Ascending aorta (tissue), 2 donors: ENCODE results near the gene OTUD3. TPM values are rescaled to one million over a fixed set of nuclear protein-coding genes. Genes with fewer than 3 reads are reported as not detected.

Source experiments
- DNase-seq, 2 donors: peaks; one replicate each; pipeline ENCODE4 v3.0.0-alpha.2; 2019; ENCODE audit warnings: low spot score in 2 of 2
- H3K27ac ChIP-seq, 2 donors: fragments of 200-600 bp; sonication (generic); one replicate each; pipeline ENCODE4 v1.5.1; 2016 to 2017; ENCODE audit warnings: mild to moderate bottlenecking in 1 of 2
- H3K27me3 ChIP-seq: fragments of 200-600 bp; sonication (generic); one replicate; pipeline ENCODE4 v1.5.1; 2017
- H3K36me3 ChIP-seq, 2 donors: fragments of 200-600 bp; sonication (generic); one replicate each; pipeline ENCODE4 v1.5.1; 2016
- H3K4me1 ChIP-seq, 2 donors: fragments of 200-600 bp; sonication (generic); one replicate each; pipeline ENCODE4 v1.5.1; 2016 to 2017; ENCODE audit warnings: mild to moderate bottlenecking in 1 of 2
- H3K4me3 ChIP-seq, 2 donors: fragments of 200-600 bp; sonication (generic); one replicate each; pipeline ENCODE4 v1.5.1; 2016 to 2017; ENCODE audit warnings: mild to moderate bottlenecking in 1 of 2
- H3K9me3 ChIP-seq, 2 donors: fragments of 200-600 bp; sonication (generic); one replicate each; pipeline ENCODE4 v1.5.1; 2016
- CTCF ChIP-seq, 3 experiments: fragments of 200-600 bp in 2 of 3; fragments of 450-650 bp in 1 of 3; sonication (generic) in 2 of 3; IDR thresholded peaks; one replicate each; pipeline ENCODE4 v1.5.1; 2016 to 2019; ENCODE audit warnings: antibody characterized with exemption in 3 of 3, mild to moderate bottlenecking in 1 of 3, moderate library complexity in 1 of 3
- intact Hi-C: fragments of 100-400 bp; cut with DNase I; formaldehyde crosslinking; loops from one replicate; pipeline ENCODE4 v1.15.1; 2023
- total RNA-seq: library from RNA; depleted of rRNA; stranded (reverse); fragments of >200 nt; gene quantifications from one replicate; pipeline ENCODE4 v1.1.0, GENCODE V29; 2016

Gene OTUD3
- total RNA-seq, 1 donor from 2014 or later = 1.9 TPM

GRCh38 chr1:19892129-19892528 lies 9.9 kb downstream of the OTUD3 start:
- Histone ChIP-seq H3K27me3 (no peaks in the 10 kb centered on the region), H3K36me3 (peaks cover 7 to 59% of the 10 kb centered on the region in 2 donors), H3K4me3 (no peak overlapping the region), H3K9me3 (no peaks in the 10 kb centered on the region), H3K4me1 (no peaks in the 10 kb centered on the region), H3K27ac (no peak overlapping the region)
- no peak for DNase-seq
- intact Hi-C loops = no loop called here
- TF ChIP-seq CTCF (IDR thresholded peaks at IDR 0.05) = no peak

GRCh38 chr1:19892628-19893168 lies 10.5 kb downstream of the OTUD3 start:
- Histone ChIP-seq H3K4me1 (no peaks in the 10 kb centered on the region), H3K9me3 (no peaks in the 10 kb centered on the region), H3K4me3 (no peak overlapping the region), H3K27ac (no peak overlapping the region), H3K36me3 (peaks cover 7 to 64% of the 10 kb centered on the region in 2 donors), H3K27me3 (no peaks in the 10 kb centered on the region)
- no peak for TF ChIP-seq CTCF (IDR thresholded peaks at IDR 0.05)
- DNase-seq = no peak
- intact Hi-C loops = no loop called here

- no peaks in the 10 kb centered on the region for H3K27me3 ChIP-seq
- H3K36me3 ChIP-seq = peaks cover 7 to 71% of the 10 kb centered on the region in 2 donors
- DNase-seq = no peak
- H3K9me3 ChIP-seq = no peaks in the 10 kb centered on the region
- intact Hi-C loops = no loop called here
- H3K27ac ChIP-seq = no peak overlapping the region
- H3K4me3 ChIP-seq = no peak overlapping the region
- no peaks in the 10 kb centered on the region for H3K4me1 ChIP-seq
- no peak for TF ChIP-seq CTCF (IDR thresholded peaks at IDR 0.05)
These were observed 11.5 kb downstream of the OTUD3 start for GRCh38 chr1:19893687-19894086.

GRCh38 chr1:19894218-19894617 lies 12.0 kb downstream of the OTUD3 start:
- no peak for TF ChIP-seq CTCF (IDR thresholded peaks at IDR 0.05)
- H3K36me3 ChIP-seq = peaks cover 9 to 76% of the 10 kb centered on the region in 2 donors
- H3K4me3 ChIP-seq = no peak overlapping the region
- no peaks in the 10 kb centered on the region for H3K4me1 ChIP-seq
- no peaks in the 10 kb centered on the region for H3K9me3 ChIP-seq
- H3K27me3 ChIP-seq = no peaks in the 10 kb centered on the region
- intact Hi-C loops = no loop called here
- no peak overlapping the region for H3K27ac ChIP-seq
- no peak for DNase-seq

GRCh38 chr1:19901653-19902052 lies 19.5 kb downstream of the OTUD3 start:
- peaks cover 24 to 58% of the 10 kb centered on the region in 2 donors for H3K36me3 ChIP-seq
- H3K4me1 ChIP-seq = no peaks in the 10 kb centered on the region
- no peak overlapping the region for H3K4me3 ChIP-seq
- H3K9me3 ChIP-seq = no peaks in the 10 kb centered on the region
- intact Hi-C loops = no loop called here
- no peak for TF ChIP-seq CTCF (IDR thresholded peaks at IDR 0.05)
- no peak overlapping the region for H3K27ac ChIP-seq
- no peak for DNase-seq
- no peaks in the 10 kb centered on the region for H3K27me3 ChIP-seq

GRCh38 chr1:19903621-19904020 lies 21.4 kb downstream of the OTUD3 start:
- no peak for DNase-seq
- intact Hi-C loops = no loop called here
- H3K4me1 ChIP-seq = no peaks in the 10 kb centered on the region
- no peak overlapping the region for H3K27ac ChIP-seq
- H3K36me3 ChIP-seq = peaks cover 43 to 63% of the 10 kb centered on the region in 2 donors
- TF ChIP-seq CTCF (IDR thresholded peaks at IDR 0.05) = no peak
- H3K4me3 ChIP-seq = no peak overlapping the region
- H3K9me3 ChIP-seq = no peaks in the 10 kb centered on the region
- H3K27me3 ChIP-seq = no peaks in the 10 kb centered on the region
